HG02870 (cell line): Measurements from ENCODE around the gene DNMT3A.

Experiments used
- ATAC-seq: cut with Tn5 transposase; IDR thresholded peaks from one replicate; pipeline ENCODE4 v1.9.1; 2021; ENCODE audit warnings: mild to moderate bottlenecking, moderate library complexity; ENCODE audit not compliant: unreplicated experiment

Gene DNMT3A

GRCh38 chr2:25245141-25245540, 96.6 kb downstream of the DNMT3A start:
- ATAC-seq, result no peak

- no peak for ATAC-seq
These were observed 97.7 kb downstream of the DNMT3A start for GRCh38 chr2:25243995-25244394.

- ATAC-seq, result no peak
These were observed 100.3 kb downstream of the DNMT3A start for GRCh38 chr2:25241452-25241851.

GRCh38 chr2:25240636-25241035, 101.1 kb downstream of the DNMT3A start:
- no peak for ATAC-seq

- no peak for ATAC-seq
These were observed 102.8 kb downstream of the DNMT3A start for GRCh38 chr2:25238920-25239319.

- ATAC-seq, result no peak
These were observed 104.0 kb downstream of the DNMT3A start for GRCh38 chr2:25237764-25238163.

- ATAC-seq, result no peak
These were observed 105.0 kb downstream of the DNMT3A start for GRCh38 chr2:25236736-25237135.

GRCh38 chr2:25234738-25235137, 107.0 kb downstream of the DNMT3A start:
- ATAC-seq, result no peak

- ATAC-seq, result no peak
These were observed 107.7 kb downstream of the DNMT3A start for GRCh38 chr2:25233916-25234605.

- ATAC-seq, result no peak
These were observed 109.4 kb downstream of the DNMT3A start for GRCh38 chr2:25232248-25232825.

GRCh38 chr2:25230948-25231311, 110.8 kb downstream of the DNMT3A start:
- no peak for ATAC-seq

GRCh38 chr2:25230198-25230947, 111.4 kb downstream of the DNMT3A start:
- no peak for ATAC-seq

- no peak for ATAC-seq
These were observed 112.2 kb downstream of the DNMT3A start for GRCh38 chr2:25229279-25230197.

- ATAC-seq, result no peak
These were observed 112.9 kb downstream of the DNMT3A start for GRCh38 chr2:25228848-25229278.

- ATAC-seq, result no peak
These were observed 114.1 kb downstream of the DNMT3A start for GRCh38 chr2:25227576-25227975.

GRCh38 chr2:25226827-25227226, 114.9 kb downstream of the DNMT3A start:
- no peak for ATAC-seq

- ATAC-seq, result no peak
These were observed 119.1 kb downstream of the DNMT3A start for GRCh38 chr2:25222477-25223121.

- ATAC-seq, result no peak
These were observed 120.1 kb downstream of the DNMT3A start for GRCh38 chr2:25221579-25221978.

- ATAC-seq, result no peak
These were observed 121.4 kb downstream of the DNMT3A start for GRCh38 chr2:25220313-25220712.

- no peak for ATAC-seq
These were observed 122.1 kb downstream of the DNMT3A start for GRCh38 chr2:25219621-25220020.

GRCh38 chr2:25218100-25218499, 123.6 kb downstream of the DNMT3A start:
- ATAC-seq, result no peak
